Breast epithelium (tissue), 3 donors: ENCODE measurements around the gene OLR1.

Experiments used
- POLR2A ChIP-seq: fragments of 450-650 bp; IDR thresholded peaks from one replicate; pipeline ENCODE4 v1.6.1; 2016; ENCODE audit warnings: antibody characterized with exemption, mild to moderate bottlenecking, moderate library complexity
- POLR2AphosphoS5 ChIP-seq, 3 donors: sonication (generic); formaldehyde crosslinking; IDR thresholded peaks; one replicate each; pipeline ENCODE4 v1.6.1; 2017; ENCODE audit warnings: antibody characterized with exemption in 3 of 3
- TF ChIP-seq, protein P1 (sequence below), 3 donors: fragments of 450-650 bp; IDR thresholded peaks; one replicate each; pipeline ENCODE4 v1.5.1; 2016 to 2017; ENCODE audit warnings: antibody characterized with exemption in 3 of 3, mild to moderate bottlenecking in 3 of 3, moderate library complexity in 3 of 3

DNA sequence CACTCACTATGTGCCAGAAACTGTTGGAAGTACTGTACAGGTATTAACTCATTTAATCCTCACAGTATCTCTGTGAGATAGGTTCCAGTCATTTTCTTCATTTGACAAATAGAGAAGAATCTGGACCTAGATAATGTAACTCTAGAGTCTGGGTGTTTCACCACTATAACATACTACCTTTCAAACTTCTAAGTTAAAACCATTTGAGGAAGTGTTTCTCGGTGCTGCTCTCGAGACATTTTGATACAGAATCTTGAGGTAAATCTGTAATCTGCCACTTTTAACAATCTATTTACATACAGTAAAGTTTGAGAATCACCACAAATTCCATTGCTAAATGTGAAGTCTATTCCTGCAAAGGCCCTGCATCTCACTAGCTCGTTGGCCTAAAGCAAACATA lies 8.8 kb downstream of the OLR1 start:
- TF ChIP-seq, protein P1, sequence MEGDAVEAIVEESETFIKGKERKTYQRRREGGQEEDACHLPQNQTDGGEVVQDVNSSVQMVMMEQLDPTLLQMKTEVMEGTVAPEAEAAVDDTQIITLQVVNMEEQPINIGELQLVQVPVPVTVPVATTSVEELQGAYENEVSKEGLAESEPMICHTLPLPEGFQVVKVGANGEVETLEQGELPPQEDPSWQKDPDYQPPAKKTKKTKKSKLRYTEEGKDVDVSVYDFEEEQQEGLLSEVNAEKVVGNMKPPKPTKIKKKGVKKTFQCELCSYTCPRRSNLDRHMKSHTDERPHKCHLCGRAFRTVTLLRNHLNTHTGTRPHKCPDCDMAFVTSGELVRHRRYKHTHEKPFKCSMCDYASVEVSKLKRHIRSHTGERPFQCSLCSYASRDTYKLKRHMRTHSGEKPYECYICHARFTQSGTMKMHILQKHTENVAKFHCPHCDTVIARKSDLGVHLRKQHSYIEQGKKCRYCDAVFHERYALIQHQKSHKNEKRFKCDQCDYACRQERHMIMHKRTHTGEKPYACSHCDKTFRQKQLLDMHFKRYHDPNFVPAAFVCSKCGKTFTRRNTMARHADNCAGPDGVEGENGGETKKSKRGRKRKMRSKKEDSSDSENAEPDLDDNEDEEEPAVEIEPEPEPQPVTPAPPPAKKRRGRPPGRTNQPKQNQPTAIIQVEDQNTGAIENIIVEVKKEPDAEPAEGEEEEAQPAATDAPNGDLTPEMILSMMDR (IDR thresholded peaks at IDR 0.05), result no peak
- TF ChIP-seq POLR2A (no peak), POLR2AphosphoS5 (IDR thresholded peaks at IDR 0.05) (no peak)
